ENCODE data around the gene KCNIP1. TPM values are rescaled to one million over a fixed set of nuclear protein-coding genes. Genes with fewer than 3 reads are reported as not detected.

KCNIP1 gene
- total and polyA plus RNA-seq, 8 donors: 0.20 to 0.73 (median 0.31) TPM; not detected in 3

- no peak overlapping the region for H3K4me3 ChIP-seq
- peaks cover 0 to 14% (median 0%) of the 10 kb centered on the region in 3 donors for H3K27me3 ChIP-seq
- no peaks in the 10 kb centered on the region for H3K9me3 ChIP-seq
- H3K36me3 ChIP-seq: no peaks in the 10 kb centered on the region
- intact Hi-C loops (cut with DNase I; ENCODE audit: low total_unique reads): no loop called here
- peaks cover 0 to 13% (median 5%) of the 10 kb centered on the region in 4 donors for H3K4me1 ChIP-seq
- WGBS, 5 donors: 77 to 100% (median 88%) methylated on average over 2 of the region's 2 CpGs
- TF ChIP-seq, protein P1, sequence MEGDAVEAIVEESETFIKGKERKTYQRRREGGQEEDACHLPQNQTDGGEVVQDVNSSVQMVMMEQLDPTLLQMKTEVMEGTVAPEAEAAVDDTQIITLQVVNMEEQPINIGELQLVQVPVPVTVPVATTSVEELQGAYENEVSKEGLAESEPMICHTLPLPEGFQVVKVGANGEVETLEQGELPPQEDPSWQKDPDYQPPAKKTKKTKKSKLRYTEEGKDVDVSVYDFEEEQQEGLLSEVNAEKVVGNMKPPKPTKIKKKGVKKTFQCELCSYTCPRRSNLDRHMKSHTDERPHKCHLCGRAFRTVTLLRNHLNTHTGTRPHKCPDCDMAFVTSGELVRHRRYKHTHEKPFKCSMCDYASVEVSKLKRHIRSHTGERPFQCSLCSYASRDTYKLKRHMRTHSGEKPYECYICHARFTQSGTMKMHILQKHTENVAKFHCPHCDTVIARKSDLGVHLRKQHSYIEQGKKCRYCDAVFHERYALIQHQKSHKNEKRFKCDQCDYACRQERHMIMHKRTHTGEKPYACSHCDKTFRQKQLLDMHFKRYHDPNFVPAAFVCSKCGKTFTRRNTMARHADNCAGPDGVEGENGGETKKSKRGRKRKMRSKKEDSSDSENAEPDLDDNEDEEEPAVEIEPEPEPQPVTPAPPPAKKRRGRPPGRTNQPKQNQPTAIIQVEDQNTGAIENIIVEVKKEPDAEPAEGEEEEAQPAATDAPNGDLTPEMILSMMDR (IDR thresholded peaks at IDR 0.05): no peak
- TF ChIP-seq EP300 (IDR thresholded peaks at IDR 0.05): no peak
- no peak for TF ChIP-seq POLR2A (IDR thresholded peaks at IDR 0.05)
- TF ChIP-seq POLR2AphosphoS5 (IDR thresholded peaks at IDR 0.05): no peak
- no peak for DNase-seq
- H3K27ac ChIP-seq: no peak overlapping the region
Measured at GRCh38 chr5:170523830-170524229, 20.0 kb downstream of the KCNIP1 start.

DNA sequence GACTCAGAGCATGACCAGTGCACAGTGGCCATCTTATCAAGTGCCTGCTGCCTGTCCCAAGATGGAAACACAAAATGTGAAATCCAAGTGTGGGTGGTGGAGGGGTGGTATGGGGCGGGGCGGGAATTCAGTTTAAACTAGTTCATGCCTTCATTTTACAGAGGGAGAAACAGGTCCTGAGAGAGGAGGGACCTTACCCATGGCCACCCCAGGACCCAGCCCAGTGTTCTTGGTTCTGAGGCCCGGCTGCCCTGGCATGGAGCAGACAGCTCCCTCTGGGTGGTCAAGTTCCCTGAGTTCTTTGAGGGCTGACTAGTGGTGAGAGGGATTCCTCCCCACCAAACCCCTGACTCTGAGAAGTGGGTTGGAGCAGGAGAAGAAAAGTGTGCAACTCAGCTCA is 20.8 kb downstream of the KCNIP1 start:
- no peak for DNase-seq
- Histone ChIP-seq H3K4me1 (peaks cover 0 to 13% (median 5%) of the 10 kb centered on the region in 4 donors), H3K4me3 (no peak overlapping the region), H3K27me3 (peaks cover 0 to 14% (median 0%) of the 10 kb centered on the region in 3 donors), H3K27ac (no peak overlapping the region), H3K36me3 (no peaks in the 10 kb centered on the region), H3K9me3 (no peaks in the 10 kb centered on the region)
- TF ChIP-seq EP300 (IDR thresholded peaks at IDR 0.05): no peak
- TF ChIP-seq POLR2A (IDR thresholded peaks at IDR 0.05): no peak
- no peak for TF ChIP-seq POLR2AphosphoS5 (IDR thresholded peaks at IDR 0.05)
- TF ChIP-seq, protein P1 (IDR thresholded peaks at IDR 0.05): no peak
- 86 to 98% (median 93%) methylated on average over 3 of the region's 3 CpGs for WGBS, 5 donors
- intact Hi-C loops (cut with DNase I; ENCODE audit: low total_unique reads): no loop called here

GRCh38 chr5:170525470-170526211 is 21.8 kb downstream of the KCNIP1 start:
- no peak for DNase-seq
- Histone ChIP-seq H3K9me3 (no peaks in the 10 kb centered on the region), H3K36me3 (no peaks in the 10 kb centered on the region), H3K27ac (no peak overlapping the region), H3K4me3 (no peak overlapping the region), H3K27me3 (peaks cover 0 to 14% (median 0%) of the 10 kb centered on the region in 3 donors), H3K4me1 (peaks cover 0 to 13% (median 5%) of the 10 kb centered on the region in 4 donors)
- WGBS, 5 donors: 81 to 88% (median 84%) methylated on average over 7 of the region's 7 CpGs
- intact Hi-C loops (cut with DNase I; ENCODE audit: low total_unique reads): no loop called here
- TF ChIP-seq POLR2A (IDR thresholded peaks at IDR 0.05) (no peak), EP300 (IDR thresholded peaks at IDR 0.05) (no peak), POLR2AphosphoS5 (IDR thresholded peaks at IDR 0.05) (no peak)
- TF ChIP-seq, protein P1 (IDR thresholded peaks at IDR 0.05): no peak

GRCh38 chr5:170527991-170528390 is 24.2 kb downstream of the KCNIP1 start:
- Histone ChIP-seq H3K4me1 (peaks cover 0 to 5% (median 1%) of the 10 kb centered on the region in 4 donors), H3K36me3 (no peaks in the 10 kb centered on the region), H3K27ac (no peak overlapping the region), H3K27me3 (peaks cover 0 to 14% (median 0%) of the 10 kb centered on the region in 3 donors), H3K9me3 (no peaks in the 10 kb centered on the region), H3K4me3 (no peak overlapping the region)
- DNase-seq: no peak
- WGBS, 5 donors: 65 to 76% (median 71%) methylated on average over 3 of the region's 3 CpGs
- TF ChIP-seq, protein P1 (IDR thresholded peaks at IDR 0.05): no peak
- TF ChIP-seq EP300 (IDR thresholded peaks at IDR 0.05): no peak
- TF ChIP-seq POLR2AphosphoS5 (IDR thresholded peaks at IDR 0.05): no peak
- TF ChIP-seq POLR2A (IDR thresholded peaks at IDR 0.05): no peak
- intact Hi-C loops (cut with DNase I; ENCODE audit: low total_unique reads): no loop called here

Data from stomach (tissue), 9 donors.